ENCODE measurements around the gene ABTB2.

DNA sequence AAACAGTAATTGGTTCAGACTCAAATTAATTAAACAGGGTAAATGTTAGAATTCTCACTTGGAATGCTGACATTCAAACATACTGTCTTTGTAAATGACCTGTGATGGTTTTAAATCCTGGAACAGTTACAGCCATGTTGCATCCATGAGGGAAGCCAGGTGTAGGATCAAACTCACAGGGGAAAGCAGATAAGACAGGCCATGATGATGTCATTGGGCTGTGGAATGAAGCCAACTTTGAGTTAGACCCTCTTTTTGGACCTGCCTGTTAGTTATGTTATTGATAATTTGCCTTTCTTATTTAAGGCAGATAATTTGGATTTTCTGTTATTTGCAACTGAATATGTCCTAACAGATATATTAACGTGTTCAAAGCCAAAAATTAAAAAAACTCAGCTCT, 39.3 kb upstream of the ABTB2 start:
- TF ChIP-seq, protein P1, sequence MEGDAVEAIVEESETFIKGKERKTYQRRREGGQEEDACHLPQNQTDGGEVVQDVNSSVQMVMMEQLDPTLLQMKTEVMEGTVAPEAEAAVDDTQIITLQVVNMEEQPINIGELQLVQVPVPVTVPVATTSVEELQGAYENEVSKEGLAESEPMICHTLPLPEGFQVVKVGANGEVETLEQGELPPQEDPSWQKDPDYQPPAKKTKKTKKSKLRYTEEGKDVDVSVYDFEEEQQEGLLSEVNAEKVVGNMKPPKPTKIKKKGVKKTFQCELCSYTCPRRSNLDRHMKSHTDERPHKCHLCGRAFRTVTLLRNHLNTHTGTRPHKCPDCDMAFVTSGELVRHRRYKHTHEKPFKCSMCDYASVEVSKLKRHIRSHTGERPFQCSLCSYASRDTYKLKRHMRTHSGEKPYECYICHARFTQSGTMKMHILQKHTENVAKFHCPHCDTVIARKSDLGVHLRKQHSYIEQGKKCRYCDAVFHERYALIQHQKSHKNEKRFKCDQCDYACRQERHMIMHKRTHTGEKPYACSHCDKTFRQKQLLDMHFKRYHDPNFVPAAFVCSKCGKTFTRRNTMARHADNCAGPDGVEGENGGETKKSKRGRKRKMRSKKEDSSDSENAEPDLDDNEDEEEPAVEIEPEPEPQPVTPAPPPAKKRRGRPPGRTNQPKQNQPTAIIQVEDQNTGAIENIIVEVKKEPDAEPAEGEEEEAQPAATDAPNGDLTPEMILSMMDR (IDR thresholded peaks at IDR 0.05; ENCODE audit: poor library complexity): no peak
- TF ChIP-seq EZH2 (IDR thresholded peaks at IDR 0.05; ENCODE audit: borderline replicate concordance) (no peak), EZH2phosphoT487 (IDR thresholded peaks at IDR 0.05; ENCODE audit: low read depth, severe bottlenecking, unreplicated experiment) (no peak)
